Stimulated activated CD8-positive, alpha-beta memory T cell treated with anti-CD3 and anti-CD28 coated beads, Interleukin-7, amount 100 ng/mL, for 48 hours (primary cell): Measurements from ENCODE around the gene C16orf89.

ENCODE experiments used
- DNase-seq, 2 donors: peaks; one replicate each; pipeline ENCODE4 v3.0.0-alpha.2; 2020; ENCODE audit warnings: low read depth in 1 of 2; ENCODE audit errors: extremely low read depth in 1 of 2

Gene C16orf89

DNA sequence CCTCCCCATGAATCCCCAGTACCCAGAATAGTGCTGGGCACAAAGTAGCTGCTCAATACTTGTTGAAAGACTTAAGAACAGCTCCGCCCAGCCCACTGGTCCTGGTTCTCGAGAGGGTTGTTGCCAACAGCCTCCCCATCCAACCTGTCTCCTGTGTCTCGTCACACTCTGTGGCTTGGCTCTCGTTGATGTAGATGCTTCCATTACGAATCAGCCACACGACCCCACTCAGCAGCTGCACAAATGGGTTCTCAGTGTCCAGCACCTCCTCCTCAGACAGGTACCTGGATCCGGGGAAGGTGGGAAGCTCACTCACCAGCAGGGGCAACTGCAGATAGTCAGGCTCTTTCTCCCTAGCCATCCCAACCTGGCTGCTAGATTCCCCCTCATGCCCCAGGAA lies 34.2 kb downstream of the C16orf89 start:
- DNase-seq: no peak

DNA sequence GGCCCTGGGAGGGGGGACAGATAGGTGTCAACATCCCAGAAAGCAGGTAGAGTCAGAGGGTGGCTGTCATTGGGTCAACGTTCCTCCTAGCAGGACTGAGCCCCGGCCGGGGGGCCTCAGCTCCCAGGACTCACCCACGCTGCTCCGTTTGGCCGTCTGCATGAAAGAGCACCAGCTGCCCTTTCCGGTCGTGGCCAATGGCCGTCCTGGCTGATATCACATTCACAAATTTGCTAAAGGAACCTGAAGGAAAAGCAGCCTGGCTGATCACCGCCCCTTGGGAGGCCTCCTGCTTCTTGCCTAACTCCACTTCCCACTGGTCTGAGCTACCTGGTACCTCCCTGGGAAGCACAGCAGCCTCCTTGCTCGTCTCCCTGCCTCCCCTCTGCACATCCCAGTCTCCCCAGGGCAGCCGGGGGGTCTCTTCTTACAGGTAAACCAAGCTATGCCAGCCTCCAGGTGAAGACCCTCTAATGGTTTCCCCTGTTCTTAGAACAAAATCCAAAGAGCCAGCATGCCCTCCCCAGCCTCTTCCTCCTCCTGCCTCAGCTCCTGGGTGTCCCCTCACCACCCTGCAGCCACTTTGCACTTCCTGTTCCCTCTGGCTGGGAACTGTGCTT lies 35.4 kb downstream of the C16orf89 start:
- no peak for DNase-seq

DNA sequence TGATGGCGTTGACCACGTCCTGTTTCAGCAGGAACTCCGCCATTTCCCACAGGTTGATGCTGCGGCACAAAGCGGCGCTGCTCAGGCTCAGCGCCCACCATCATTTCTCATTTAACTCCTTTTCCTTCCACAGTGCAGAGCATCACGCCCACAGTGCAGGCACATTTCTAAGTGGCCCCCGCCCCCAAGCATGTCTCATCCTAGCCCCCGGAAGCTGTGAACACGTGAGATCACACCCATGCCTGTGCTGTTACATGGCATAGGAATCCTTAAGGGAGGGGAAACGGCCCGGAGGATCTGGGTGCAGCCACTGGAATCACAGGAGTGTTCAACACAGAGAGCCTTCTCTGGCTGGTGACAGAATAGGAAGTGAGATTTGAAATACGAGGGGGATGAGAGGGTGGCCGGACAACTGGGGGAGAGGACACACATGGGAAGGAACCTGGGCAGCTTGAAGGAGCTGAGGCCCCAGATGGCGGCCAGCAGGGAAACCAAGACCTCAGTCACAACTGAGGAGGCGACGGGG lies 36.7 kb downstream of the C16orf89 start:
- no peak for DNase-seq

DNA sequence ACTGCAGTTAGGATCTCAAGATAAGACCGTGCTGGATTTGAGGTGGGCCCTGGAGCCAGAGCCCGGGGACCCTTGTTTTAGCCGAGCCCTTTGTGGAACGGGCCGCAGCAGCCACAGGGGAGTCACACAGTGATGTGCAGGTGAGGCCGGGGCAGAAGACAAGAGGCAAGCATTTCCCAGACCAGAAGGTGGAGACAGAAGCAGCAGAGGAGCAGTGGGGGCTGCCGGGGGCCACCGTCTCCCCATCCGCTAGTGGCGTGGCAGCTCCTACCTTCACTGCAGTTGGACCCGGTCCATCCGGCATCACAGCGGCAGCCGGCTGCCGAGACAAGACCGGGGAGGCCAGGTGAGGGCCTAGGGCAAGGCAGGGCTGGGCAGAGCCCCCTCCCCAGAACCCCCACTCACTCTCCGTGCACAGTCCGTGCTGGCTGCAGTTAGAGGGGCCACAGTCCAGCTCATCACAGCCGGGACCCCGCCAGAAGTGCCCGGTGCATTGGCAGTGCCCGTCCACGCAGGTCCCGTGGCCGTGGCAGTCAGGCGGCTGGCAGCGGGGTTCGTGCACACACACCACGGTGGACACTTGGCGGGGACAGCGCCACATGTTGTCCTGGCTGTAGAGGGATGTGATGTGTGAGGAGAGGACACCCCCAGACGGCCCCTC lies 38.1 kb downstream of the C16orf89 start:
- no peak for DNase-seq

DNA sequence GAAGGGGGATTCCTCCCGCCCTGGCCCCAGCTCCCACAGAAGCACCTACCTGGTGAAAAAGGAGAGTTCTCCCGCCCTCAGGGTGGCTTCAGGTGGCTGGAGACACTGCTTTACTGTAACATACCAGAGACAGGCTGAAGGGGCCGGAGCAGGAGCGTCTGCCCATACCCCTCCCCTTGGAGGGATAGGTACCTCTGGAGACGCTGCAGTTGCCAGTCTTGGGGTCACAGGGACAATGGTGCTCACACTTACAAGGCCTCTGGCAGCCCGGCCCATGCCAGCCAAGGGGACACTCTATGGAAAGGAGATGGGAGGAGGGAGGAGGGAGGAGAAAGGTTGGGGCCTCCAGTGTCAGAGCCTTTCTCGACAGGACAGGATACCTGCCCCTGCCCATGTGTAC lies 38.7 kb downstream of the C16orf89 start:
- no peak for DNase-seq

DNA sequence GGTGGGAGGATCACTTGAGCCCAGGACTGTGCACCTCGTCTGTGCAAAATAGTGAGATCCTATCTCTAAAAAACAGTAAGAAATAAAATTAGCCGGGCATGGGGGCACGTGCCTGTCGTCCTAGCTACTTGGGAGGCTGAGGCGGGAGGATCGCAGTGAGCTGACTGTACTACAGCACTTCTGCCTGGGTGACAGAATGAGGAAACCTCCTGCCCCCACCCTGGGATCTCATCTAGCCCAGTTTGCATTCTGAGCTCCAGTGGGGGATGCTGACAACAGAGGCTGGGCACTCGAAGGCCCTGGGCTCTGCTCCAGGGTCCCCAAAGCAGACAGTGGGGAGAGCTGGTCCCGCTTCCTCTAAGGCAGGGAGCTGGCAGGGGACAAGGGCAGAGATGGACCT lies 39.1 kb downstream of the C16orf89 start:
- DNase-seq: no peak

DNA sequence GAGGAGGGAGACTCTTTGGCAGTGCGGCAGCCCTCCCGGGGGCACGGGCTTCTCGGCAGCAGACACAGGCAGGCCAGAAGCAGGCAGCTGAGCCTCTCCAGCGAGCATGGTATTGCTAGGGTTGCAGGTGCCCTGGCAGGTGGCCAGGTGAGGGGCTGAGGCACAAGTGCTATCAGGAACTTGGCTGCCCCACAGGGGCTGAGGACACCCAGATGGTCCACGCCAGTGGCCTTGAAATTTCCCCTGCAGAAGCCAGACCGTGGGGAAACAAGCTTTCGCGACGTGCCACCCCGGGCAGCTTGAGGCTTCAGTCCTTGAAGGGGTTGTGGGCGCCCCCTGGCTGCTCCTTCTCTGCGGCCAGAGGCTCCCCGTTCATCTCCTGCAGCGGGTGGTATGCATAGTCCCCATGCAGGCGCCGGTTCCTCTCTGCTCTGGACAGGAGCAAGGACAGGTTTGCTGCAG lies 40.6 kb downstream of the C16orf89 start:
- DNase-seq: no peak

DNA sequence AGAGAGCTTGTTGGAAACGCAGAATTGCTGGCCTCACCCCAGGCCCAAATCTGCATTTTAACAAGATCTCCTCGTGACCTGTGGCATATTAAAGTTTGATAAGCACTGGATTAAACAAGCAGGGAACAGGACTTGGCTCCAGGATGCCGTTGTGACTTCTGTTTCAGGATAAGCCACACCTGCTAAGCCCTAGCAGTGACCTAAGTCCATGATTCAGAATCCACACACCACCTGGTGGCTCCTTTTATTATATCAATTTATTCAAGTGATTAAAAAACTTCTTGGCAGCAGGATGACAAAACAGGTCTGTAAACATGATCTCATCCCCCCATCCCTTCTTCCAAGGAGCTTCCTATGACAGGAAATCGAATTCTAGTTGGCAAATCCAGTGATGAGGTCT lies 41.1 kb downstream of the C16orf89 start:
- no peak for DNase-seq

DNA sequence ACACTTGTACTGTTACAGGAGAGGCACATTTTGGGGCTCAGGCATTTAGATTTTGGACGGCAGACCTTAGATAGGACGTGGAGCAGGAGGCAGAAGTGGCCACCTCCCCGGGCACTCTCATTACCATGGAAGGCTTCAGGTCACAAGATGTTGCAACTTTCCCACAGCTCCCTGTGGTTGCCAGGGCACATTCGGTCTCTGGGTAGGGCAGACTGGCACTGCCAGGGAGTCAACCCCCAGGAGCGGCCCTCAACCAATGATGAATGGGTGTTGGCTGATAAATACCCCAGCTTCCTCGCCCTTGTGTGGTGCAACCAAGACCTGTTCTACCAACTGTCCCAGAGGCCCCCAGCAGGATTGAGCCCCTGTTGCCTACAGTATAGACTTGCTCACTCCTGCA lies 43.2 kb downstream of the C16orf89 start:
- DNase-seq: no peak

DNA sequence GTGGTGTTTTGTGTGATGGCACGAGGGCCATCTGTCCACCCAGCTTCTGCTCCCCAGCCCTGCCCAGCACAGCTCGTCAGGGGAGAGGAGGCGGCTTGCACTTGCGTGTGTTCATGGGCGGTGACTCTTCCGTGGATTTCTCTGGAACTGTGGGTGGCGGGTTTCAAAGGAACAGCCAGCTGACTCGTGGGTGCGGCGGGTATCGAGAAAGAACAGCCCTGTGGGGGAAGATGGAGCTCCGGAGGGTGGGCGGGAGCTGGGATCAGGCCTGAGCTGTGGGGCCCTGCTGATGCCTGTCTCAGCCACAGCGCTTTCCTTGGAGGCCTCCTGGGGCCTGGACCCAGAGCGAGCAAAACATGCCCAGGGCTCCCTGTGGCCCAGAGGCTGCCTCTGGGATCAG lies 45.2 kb downstream of the C16orf89 start:
- no peak for DNase-seq

DNA sequence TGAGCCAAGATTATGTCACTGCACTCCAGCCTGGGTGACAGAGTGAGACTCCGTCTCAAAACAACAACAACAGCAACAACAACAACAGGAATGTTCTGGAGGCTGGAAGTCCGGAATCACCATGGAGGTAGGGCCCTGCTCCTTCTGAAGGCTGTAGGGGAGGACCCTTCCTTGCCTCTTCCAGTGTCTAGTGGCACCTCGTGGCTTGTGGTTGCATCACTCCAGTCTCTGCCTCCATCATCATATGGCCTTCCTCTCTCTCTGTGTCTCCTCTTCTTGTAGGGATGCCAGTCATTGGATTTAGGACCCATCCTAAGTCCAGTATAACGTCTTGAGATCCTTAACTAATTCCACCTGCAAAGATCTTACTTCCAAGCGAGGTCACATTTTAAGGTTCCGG lies 46.0 kb downstream of the C16orf89 start:
- DNase-seq: no peak

DNA sequence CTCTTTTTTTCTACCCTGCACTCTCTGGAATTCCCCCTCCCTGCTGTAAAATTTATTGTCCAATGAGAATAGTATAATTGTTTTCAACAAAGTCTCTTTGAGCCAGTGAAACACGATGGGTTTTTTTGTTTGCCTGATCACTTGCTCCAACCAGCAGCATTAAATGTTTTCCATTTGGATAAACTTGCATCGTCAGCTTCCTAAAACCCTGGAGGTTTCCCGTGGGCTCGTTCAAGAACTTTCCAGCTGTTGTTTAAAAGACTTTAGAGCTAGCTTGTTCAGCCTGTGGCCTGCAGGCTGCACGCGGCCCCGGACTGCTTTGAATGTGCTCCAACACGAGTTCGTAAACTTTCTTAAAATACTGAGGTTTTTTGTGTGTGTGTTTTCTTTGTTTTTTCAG lies 47.0 kb downstream of the C16orf89 start:
- DNase-seq: no peak

DNA sequence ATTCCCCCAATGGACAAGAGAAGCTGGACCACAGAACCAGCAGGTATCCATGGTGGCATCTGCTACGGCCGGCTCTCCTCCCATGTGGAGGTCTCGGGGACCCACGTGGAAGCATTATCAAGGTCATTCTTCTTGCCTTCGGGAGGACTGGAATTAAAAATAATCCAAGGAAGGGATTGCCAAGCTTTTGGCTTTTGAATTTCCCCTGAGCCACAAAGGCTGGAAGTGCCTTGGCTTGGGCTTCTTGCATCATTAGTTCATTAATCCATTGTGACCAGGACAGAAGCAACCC lies 48.1 kb downstream of the C16orf89 start:
- DNase-seq: no peak

DNA sequence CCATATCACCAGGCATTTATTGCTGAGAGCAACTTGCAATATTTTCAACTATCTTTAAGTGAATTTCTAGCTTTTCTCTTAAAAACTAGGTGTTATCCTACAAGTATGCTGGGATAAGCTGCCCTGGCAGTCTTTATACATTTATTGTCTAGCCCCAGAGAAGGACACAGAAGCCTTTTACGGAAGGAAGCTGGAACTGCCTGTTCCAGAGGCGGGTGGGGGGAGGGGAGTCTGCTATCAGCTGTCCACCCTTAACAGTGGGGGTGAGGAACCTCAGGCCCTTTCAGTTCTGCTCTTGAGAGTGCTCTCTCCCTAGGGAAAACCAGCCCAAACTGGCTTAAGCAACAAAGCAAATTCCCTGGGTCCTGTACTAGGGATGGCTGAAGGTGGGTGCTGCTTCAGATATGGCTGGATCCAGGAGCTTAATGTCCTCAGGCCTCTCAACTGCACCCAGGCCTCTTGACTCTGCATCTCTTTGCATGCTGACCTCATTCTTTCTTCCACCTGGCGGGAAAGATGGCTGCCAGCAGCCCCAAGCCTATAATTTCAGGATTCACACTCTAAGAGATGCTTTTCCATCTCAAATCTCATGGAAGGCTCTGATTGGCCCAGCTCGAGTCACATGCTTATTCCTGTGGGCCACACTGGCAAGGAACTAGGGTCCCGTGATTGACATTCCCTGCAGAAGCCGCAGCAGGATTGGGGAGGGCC lies 48.6 kb downstream of the C16orf89 start:
- no peak for DNase-seq

DNA sequence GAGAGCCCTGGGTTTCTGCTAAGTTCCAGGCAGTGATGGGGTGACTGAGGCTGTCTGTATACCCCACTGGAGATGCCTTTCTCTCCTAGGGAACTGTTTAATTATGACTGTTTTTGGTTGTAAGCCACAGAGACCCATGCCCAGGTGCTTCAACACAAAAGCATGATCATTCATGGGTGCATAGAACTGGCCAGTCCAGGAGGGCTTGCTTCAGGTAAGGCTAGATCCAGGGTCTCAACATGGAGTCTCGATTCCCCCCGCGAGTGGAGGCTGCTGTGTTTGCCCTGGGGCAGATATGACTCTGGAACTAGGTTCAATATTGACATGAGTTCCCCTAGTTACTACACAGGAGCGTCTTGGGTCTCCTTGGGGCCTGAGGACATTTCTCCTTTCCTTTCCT lies 49.9 kb downstream of the C16orf89 start:
- no peak for DNase-seq

DNA sequence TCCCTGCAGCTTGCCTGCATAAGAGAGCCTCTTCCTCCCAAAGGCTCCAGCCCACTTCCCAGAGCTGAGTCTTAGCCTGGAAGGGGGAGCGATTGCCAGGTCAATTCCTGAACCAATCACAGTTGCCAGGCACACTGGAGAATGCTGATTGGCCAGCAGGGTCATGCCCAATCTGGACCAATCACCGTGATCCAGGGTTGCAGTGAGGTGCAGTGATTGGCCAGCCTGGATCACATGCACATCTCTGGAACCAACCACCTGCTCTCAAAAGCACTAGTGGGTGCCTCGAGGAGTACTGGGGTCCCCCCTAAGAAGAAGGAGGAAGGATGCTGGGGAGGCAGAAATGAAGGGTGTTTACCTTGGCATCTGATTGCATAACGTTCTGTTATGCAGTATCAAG lies 50.4 kb downstream of the C16orf89 start:
- no peak for DNase-seq

DNA sequence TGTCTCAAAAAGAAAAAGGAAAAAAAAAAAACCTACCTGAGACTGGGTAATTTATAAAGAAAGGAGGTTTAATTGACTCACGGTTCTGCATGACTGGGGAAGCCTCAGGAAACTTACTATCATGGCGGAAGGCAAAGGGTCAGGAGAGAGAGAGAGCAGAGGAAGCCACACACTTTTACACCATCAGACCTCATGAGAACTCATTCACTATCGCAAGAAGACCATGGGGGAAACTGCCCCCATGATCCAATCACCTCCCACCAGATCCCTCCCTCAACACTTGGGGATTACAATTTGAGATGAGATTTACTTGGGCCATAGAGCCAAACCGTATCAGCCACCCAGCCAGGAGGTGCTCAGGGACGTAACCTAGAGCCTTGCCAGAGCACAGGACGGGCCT lies 52.9 kb downstream of the C16orf89 start:
- DNase-seq: no peak

DNA sequence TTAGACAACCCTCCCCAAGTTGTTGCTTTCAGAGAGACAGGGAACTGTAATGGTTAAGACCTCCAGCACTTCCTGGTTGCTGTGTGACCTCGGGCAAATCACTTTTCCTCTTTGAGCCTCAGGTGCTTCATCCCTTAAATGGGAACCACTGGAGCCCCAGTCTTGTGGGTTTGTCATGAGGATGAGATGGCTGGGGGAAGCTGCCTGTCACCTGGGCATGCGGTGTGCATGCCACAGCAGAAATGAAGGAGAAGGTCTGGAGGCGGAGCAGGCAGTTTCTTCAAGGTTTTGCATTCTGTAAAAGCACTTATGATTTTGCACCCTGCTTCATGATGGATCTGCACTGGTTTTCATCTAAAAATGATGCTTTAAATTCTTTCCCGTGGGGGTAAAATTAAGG lies 54.1 kb downstream of the C16orf89 start:
- no peak for DNase-seq

DNA sequence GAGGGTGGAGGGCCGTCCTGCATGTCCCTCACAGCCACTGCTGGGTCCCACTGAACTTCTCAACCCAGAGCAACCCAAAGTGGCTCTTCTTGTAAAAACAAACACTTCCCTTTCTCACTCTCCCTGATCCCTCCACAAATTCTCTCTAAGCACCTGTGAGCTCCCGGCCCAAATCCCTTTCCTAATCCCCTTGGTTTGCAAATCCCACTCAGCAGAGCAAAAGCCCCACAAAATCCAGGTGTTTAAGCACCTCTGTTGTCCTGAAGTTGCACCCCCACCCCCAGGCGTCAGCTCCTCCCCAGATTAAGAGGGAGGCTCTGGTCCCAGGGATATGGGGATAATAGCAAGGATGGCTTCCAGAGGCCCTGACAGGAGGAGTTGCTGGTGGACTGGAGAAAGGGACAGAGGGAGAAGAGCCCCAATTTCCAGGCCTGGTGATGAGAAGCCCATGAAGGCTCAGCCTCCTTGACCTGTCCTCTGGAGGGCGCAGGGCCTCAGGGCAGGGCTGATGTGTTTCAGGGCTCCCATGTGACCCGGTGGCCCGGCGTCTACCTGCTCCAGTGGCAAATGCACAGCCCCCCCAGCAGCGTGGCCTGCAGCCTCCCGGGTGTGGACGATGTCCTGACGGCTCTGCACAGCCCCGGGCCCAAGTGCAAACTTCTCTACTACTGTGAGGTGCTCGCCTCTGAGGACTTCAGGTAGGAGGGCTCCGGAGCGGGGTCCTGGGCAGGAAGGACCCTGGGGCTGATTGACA lies 55.0 kb downstream of the C16orf89 start:
- DNase-seq: no peak

DNA sequence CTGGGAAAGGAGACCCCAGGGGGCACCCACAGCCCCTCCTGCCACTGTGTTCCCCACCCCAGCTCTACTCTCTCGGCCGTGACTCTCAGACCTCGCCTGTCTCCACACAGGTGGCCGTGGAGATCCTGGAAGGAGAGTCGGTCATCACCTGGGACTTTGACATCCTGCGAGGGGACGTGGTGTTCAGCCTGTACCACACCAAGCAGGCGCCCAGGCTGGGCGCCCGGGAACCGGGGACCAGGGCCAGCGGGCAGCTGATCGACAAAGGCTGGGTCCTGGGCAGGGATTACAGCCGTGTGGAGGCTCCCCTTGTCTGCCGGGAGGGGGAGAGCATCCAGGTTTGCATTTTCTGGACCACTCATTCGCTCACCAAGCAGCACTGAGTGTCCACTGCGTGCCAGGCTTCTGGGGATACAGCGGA lies 57.4 kb downstream of the C16orf89 start:
- DNase-seq: no peak

DNA sequence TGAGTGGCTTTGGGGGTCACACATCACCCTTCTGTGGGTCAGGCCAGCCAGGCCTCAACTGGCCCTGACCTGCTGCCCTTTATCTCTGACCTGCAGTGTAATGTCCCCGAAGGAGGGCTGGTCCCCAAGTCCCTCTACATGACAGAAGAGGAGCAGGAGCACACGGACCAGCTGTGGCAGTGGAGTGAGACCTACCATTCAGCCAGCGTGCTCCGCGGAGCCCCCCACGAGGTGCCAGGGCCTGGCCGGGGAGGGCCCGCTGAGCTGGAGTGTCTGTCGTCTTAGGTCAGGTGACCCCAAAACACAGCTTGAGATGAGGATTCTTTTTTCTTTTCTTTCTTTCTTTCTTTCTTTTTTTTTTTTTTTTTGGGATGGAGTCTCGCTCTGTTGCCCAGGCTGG lies 58.5 kb downstream of the C16orf89 start:
- no peak for DNase-seq
